WTC11 (cell line): Measurements from ENCODE around the gene OFD1. TPM values are rescaled to one million over a fixed set of nuclear protein-coding genes. Genes with fewer than 3 reads are reported as not detected.

Experiments
- ATAC-seq: fragments of 200-7000 bp; cut with Tn5 transposase; 2 replicates; pipeline ENCODE4 v1.10.0; 2021; ENCODE audit warnings: mild to moderate bottlenecking, moderate library complexity
- CTCF ChIA-PET: fragments of 300-600 bp; sonication (Branson Sonifier 250); formaldehyde crosslinking; loops from one replicate; lab custom pipeline; 2021; ENCODE audit warnings: antibody characterized with exemption; lab: Charles Lee
- POLR2A ChIA-PET: fragments of 350-600 bp; sonication (Branson Sonifier 250); formaldehyde crosslinking; loops from one replicate; lab custom pipeline; 2021; ENCODE audit warnings: antibody characterized with exemption; lab: Charles Lee
- DNase-seq: peaks from one replicate; pipeline ENCODE4 v3.0.0; 2021; ENCODE audit warnings: low spot score
- H3K27ac Mint-ChIP-seq: 2 replicates; pipeline ENCODE4 v1.8.0; 2021; ENCODE audit warnings: mixed read lengths
- H3K27me3 Mint-ChIP-seq: 2 replicates; pipeline ENCODE4 v1.8.0; 2021; ENCODE audit warnings: low read depth, mild to moderate bottlenecking, moderate library complexity, mixed read lengths
- H3K36me3 Mint-ChIP-seq: 2 replicates; pipeline ENCODE4 v1.8.0; 2021; ENCODE audit warnings: mixed read lengths
- H3K4me1 Mint-ChIP-seq: 2 replicates; pipeline ENCODE4 v1.8.0; 2022; ENCODE audit warnings: mixed read lengths
- H3K4me3 Mint-ChIP-seq: 2 replicates; pipeline ENCODE4 v1.8.0; 2021; ENCODE audit warnings: mild to moderate bottlenecking, moderate library complexity, mixed read lengths
- H3K9me3 Mint-ChIP-seq: 2 replicates; pipeline ENCODE4 v1.8.0; 2021; ENCODE audit warnings: mixed read lengths
- ATF1 ChIP-seq: sonication (generic); formaldehyde crosslinking; IDR thresholded peaks from 2 replicates; pipeline ENCODE4 v1.8.1; 2023; ENCODE audit warnings: mild to moderate bottlenecking, moderate library complexity, missing genetic modification reagents
- CDX4 ChIP-seq: fragments of 250-450 bp; sonication (Bioruptor Pico); IDR thresholded peaks from 2 replicates; pipeline ENCODE4 v1.9.0; 2021; ENCODE audit warnings: moderate library complexity, mild to moderate bottlenecking, inconsistent platforms, borderline replicate concordance
- CTCF ChIP-seq: fragments of 200-600 bp; IDR thresholded peaks from 2 replicates; pipeline ENCODE4 v1.8.0; 2022; ENCODE audit warnings: antibody characterized with exemption
- IRF2 ChIP-seq: sonication (generic); formaldehyde crosslinking; IDR thresholded peaks from 2 replicates; pipeline ENCODE4 v1.8.0; 2022; ENCODE audit warnings: low read depth, missing genetic modification reagents, borderline replicate concordance
- JUN ChIP-seq: sonication (generic); formaldehyde crosslinking; IDR thresholded peaks from 2 replicates; pipeline ENCODE4 v1.8.0; 2023; ENCODE audit warnings: mild to moderate bottlenecking, missing genetic modification reagents
- KAT7 ChIP-seq: sonication (generic); formaldehyde crosslinking; IDR thresholded peaks from 2 replicates; pipeline ENCODE4 v1.8.1; 2023; ENCODE audit warnings: missing genetic modification reagents, mild to moderate bottlenecking, borderline replicate concordance
- NFATC4 ChIP-seq: fragments of 250-450 bp; sonication (Bioruptor Pico); IDR thresholded peaks from 2 replicates; pipeline ENCODE4 v1.9.0; 2021; ENCODE audit warnings: mild to moderate bottlenecking
- NR1H2 ChIP-seq: sonication (generic); formaldehyde crosslinking; IDR thresholded peaks from 2 replicates; pipeline ENCODE4 v1.9.0; 2021; ENCODE audit warnings: mild to moderate bottlenecking, moderate library complexity, missing genetic modification reagents
- NR2C2 ChIP-seq: sonication (generic); formaldehyde crosslinking; IDR thresholded peaks from 2 replicates; pipeline ENCODE4 v1.8.0; 2022; ENCODE audit warnings: mild to moderate bottlenecking, missing genetic modification reagents
- NR3C1 ChIP-seq: sonication (generic); formaldehyde crosslinking; conservative IDR thresholded peaks from 2 replicates; pipeline ENCODE4 v1.8.1; 2023; ENCODE audit warnings: low read depth, mild to moderate bottlenecking, missing genetic modification reagents
- PRRX2 ChIP-seq: fragments of 250-450 bp; sonication (Bioruptor Pico); IDR thresholded peaks from 2 replicates; pipeline ENCODE4 v1.8.0; 2021; ENCODE audit warnings: mild to moderate bottlenecking
- RORB ChIP-seq: fragments of 250-450 bp; sonication (Bioruptor Pico); IDR thresholded peaks from 2 replicates; pipeline ENCODE4 v1.9.0; 2021; ENCODE audit warnings: mild to moderate bottlenecking
- STAT6 ChIP-seq: sonication (generic); formaldehyde crosslinking; conservative IDR thresholded peaks from 2 replicates; pipeline ENCODE4 v1.8.1; 2023; ENCODE audit warnings: mild to moderate bottlenecking, low read depth, missing genetic modification reagents, moderate library complexity
- TCF7 ChIP-seq: sonication (generic); formaldehyde crosslinking; IDR thresholded peaks from 2 replicates; pipeline ENCODE4 v1.8.0; 2022; ENCODE audit warnings: mild to moderate bottlenecking, low read depth, missing genetic modification reagents, moderate library complexity
- TEAD1 ChIP-seq: sonication (generic); formaldehyde crosslinking; IDR thresholded peaks from 2 replicates; pipeline ENCODE4 v1.8.0; 2022; ENCODE audit warnings: mild to moderate bottlenecking, missing genetic modification reagents
- USF1 ChIP-seq: sonication (generic); formaldehyde crosslinking; IDR thresholded peaks from 2 replicates; pipeline ENCODE4 v1.8.0; 2022; ENCODE audit warnings: mild to moderate bottlenecking, missing genetic modification reagents
- ZNF219 ChIP-seq: sonication (generic); formaldehyde crosslinking; IDR thresholded peaks from 2 replicates; pipeline ENCODE4 v1.8.0; 2023; ENCODE audit warnings: missing genetic modification reagents, mild to moderate bottlenecking, borderline replicate concordance
- ZNF232 ChIP-seq: sonication (generic); formaldehyde crosslinking; IDR thresholded peaks from 2 replicates; pipeline ENCODE4 v1.8.0; 2022; ENCODE audit warnings: mild to moderate bottlenecking, missing genetic modification reagents
- ZNF263 ChIP-seq: sonication (generic); formaldehyde crosslinking; IDR thresholded peaks from 2 replicates; pipeline ENCODE4 v1.8.1; 2022; ENCODE audit warnings: low read depth, mild to moderate bottlenecking, moderate library complexity, missing genetic modification reagents
- ZNF396 ChIP-seq: fragments of 250-450 bp; sonication (Bioruptor Pico); IDR thresholded peaks from 2 replicates; pipeline ENCODE4 v1.8.0; 2021; ENCODE audit warnings: mild to moderate bottlenecking, moderate library complexity, borderline replicate concordance
- total RNA-seq: library from RNA; stranded (reverse); gene quantifications from 3 replicates; pipeline ENCODE4 v1.2.3, GENCODE V29; 2021
- TF ChIP-seq, protein P1 (sequence below): sonication (generic); formaldehyde crosslinking; IDR thresholded peaks from 2 replicates; pipeline ENCODE4 v1.8.1; 2022; ENCODE audit warnings: low read depth, missing genetic modification reagents, borderline replicate concordance
- TF ChIP-seq, protein P2 (sequence below): sonication (generic); formaldehyde crosslinking; IDR thresholded peaks from 2 replicates; pipeline ENCODE4 v1.8.0; 2022; ENCODE audit warnings: mild to moderate bottlenecking, missing genetic modification reagents
- TF ChIP-seq, protein P3 (sequence below): sonication (generic); formaldehyde crosslinking; conservative IDR thresholded peaks from 2 replicates; pipeline ENCODE4 v1.8.1; 2022; ENCODE audit warnings: mild to moderate bottlenecking, missing genetic modification reagents
- TF ChIP-seq, protein P4 (sequence below): sonication (generic); formaldehyde crosslinking; IDR thresholded peaks from 2 replicates; pipeline ENCODE4 v1.8.0; 2022; ENCODE audit warnings: mild to moderate bottlenecking, missing genetic modification reagents

OFD1 gene
- total RNA-seq, 1 experiment from 2014 or later, result 23.4 TPM

DNA sequence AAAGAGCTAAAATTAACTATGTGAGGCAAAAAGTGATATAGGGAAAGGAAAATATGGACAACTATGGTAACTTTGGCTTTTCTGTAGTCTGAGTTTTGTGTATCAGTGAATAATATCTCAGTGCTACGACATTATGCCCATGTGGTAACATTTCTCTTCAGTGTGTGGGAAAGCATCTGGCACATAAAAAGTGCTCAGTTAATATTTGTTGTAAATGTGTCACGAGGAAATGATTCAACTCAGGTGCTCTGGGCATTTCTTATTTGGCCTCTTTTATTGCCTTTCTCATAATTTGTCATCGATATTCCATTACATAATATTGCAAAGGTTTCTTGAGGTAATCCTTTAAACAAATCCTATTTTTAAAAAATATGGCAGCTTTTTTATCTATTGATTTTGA lies 17.6 kb downstream of the OFD1 start:
- Mint-ChIP-seq H3K36me3 (peaks cover 19% of the 10 kb centered on the region), H3K27ac (no peak overlapping the region), H3K4me1 (peaks cover 14% of the 10 kb centered on the region; the same call in 1 of the 2 replicates), H3K4me3 (no peak overlapping the region)
- CTCF ChIA-PET, result no interaction called here
- no peak for ATAC-seq
- POLR2A ChIA-PET, result no interaction called here
- TF ChIP-seq, protein P1, sequence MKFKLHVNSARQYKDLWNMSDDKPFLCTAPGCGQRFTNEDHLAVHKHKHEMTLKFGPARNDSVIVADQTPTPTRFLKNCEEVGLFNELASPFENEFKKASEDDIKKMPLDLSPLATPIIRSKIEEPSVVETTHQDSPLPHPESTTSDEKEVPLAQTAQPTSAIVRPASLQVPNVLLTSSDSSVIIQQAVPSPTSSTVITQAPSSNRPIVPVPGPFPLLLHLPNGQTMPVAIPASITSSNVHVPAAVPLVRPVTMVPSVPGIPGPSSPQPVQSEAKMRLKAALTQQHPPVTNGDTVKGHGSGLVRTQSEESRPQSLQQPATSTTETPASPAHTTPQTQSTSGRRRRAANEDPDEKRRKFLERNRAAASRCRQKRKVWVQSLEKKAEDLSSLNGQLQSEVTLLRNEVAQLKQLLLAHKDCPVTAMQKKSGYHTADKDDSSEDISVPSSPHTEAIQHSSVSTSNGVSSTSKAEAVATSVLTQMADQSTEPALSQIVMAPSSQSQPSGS (CRISPR knock-in tag), result no peak
- TF ChIP-seq KAT7 (CRISPR knock-in tag), result no peak
- no peak for TF ChIP-seq NR3C1 (CRISPR knock-in tag)
- no peak for TF ChIP-seq CTCF
- TF ChIP-seq JUN (CRISPR knock-in tag), result no peak
- TF ChIP-seq NR2C2, result no peak
- TF ChIP-seq STAT6 (CRISPR knock-in tag), result no peak
- no peak for TF ChIP-seq RORB (CRISPR knock-in tag)
- TF ChIP-seq TEAD1 (CRISPR knock-in tag), result no peak
- no peak for TF ChIP-seq IRF2
- TF ChIP-seq, protein P2, sequence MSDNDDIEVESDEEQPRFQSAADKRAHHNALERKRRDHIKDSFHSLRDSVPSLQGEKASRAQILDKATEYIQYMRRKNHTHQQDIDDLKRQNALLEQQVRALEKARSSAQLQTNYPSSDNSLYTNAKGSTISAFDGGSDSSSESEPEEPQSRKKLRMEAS (CRISPR knock-in tag), result no peak
- no peak for TF ChIP-seq CDX4 (CRISPR knock-in tag)
- no peak for TF ChIP-seq ZNF263 (CRISPR knock-in tag)
- TF ChIP-seq TCF7 (CRISPR knock-in tag), result no peak
- no peak for TF ChIP-seq NFATC4 (CRISPR knock-in tag)
- TF ChIP-seq ZNF232 (CRISPR knock-in tag), result no peak
- TF ChIP-seq, all 79 proteins: peak for 0
- DNase-seq, result no peak
- no peaks in the 10 kb centered on the region for H3K9me3 Mint-ChIP-seq
- H3K27me3 Mint-ChIP-seq, result no peaks in the 10 kb centered on the region

DNA sequence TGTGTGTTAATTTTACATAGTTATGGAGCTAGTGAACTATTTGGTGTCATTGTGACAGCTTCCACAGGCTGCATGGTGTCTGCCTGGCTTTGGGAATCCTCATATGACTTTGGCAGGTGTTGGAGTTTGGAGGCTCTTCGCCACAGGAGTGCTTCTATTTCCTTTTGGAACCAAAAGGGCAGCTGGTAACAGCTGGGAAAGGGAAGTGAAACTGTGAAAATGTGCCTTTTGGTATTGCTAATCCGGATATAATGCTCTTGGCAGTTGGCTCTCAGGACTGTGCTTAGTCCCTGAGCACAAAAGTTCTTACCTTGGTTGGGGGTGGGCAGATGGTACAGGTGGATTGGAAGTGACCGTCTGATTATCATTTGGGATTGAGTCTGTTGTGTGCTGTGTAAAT lies 18.1 kb downstream of the OFD1 start:
- peaks cover 14% of the 10 kb centered on the region; the same call in 1 of the 2 replicates for H3K4me1 Mint-ChIP-seq
- ChIA-PET POLR2A (no interaction called here), CTCF (no interaction called here)
- ATAC-seq, result no peak
- DNase-seq, result no peak
- H3K9me3 Mint-ChIP-seq, result no peaks in the 10 kb centered on the region
- peaks cover 20% of the 10 kb centered on the region for H3K36me3 Mint-ChIP-seq
- H3K4me3 Mint-ChIP-seq, result no peak overlapping the region
- no peak overlapping the region for H3K27ac Mint-ChIP-seq
- H3K27me3 Mint-ChIP-seq, result no peaks in the 10 kb centered on the region
- TF ChIP-seq PRRX2 (no peak), NR1H2 (CRISPR knock-in tag) (no peak), ZNF219 (no peak), STAT6 (CRISPR knock-in tag) (no peak), ZNF396 (CRISPR knock-in tag) (no peak), ATF1 (CRISPR knock-in tag) (no peak), USF1 (CRISPR knock-in tag) (no peak)
- TF ChIP-seq, protein P3, sequence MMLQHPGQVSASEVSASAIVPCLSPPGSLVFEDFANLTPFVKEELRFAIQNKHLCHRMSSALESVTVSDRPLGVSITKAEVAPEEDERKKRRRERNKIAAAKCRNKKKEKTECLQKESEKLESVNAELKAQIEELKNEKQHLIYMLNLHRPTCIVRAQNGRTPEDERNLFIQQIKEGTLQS (CRISPR knock-in tag), result no peak
- TF ChIP-seq, protein P4, sequence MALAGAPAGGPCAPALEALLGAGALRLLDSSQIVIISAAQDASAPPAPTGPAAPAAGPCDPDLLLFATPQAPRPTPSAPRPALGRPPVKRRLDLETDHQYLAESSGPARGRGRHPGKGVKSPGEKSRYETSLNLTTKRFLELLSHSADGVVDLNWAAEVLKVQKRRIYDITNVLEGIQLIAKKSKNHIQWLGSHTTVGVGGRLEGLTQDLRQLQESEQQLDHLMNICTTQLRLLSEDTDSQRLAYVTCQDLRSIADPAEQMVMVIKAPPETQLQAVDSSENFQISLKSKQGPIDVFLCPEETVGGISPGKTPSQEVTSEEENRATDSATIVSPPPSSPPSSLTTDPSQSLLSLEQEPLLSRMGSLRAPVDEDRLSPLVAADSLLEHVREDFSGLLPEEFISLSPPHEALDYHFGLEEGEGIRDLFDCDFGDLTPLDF (CRISPR knock-in tag), result no peak
